Duodenal mucosa (tissue), 2 donors: ENCODE results near the gene TMED10.
"Not testable (repeated sequence)": the region's sequence is repeated elsewhere in the genome, so short reads cannot be mapped to it uniquely, and the experiment has no call there.

Experiments
- H3K27ac ChIP-seq: one replicate; pipeline ENCODE4 v1.7.0; 2013; ENCODE audit warnings: low read depth, low read length
- H3K27me3 ChIP-seq, 2 donors: one replicate each; pipeline ENCODE4 v1.7.0; 2013; ENCODE audit warnings: low read length in 2 of 2, control low read depth in 1 of 2; ENCODE audit not compliant: insufficient read depth in 2 of 2, control insufficient read depth in 1 of 2
- H3K36me3 ChIP-seq, 2 donors: one replicate each; pipeline ENCODE4 v1.7.0; 2013; ENCODE audit warnings: low read length in 2 of 2, control low read depth in 1 of 2; ENCODE audit not compliant: insufficient read depth in 2 of 2, control insufficient read depth in 1 of 2
- H3K4me1 ChIP-seq, 2 donors: one replicate each; pipeline ENCODE4 v1.7.0; 2013; ENCODE audit warnings: low read length in 2 of 2, control low read depth in 1 of 2; ENCODE audit not compliant: insufficient read depth in 2 of 2, control insufficient read depth in 1 of 2
- H3K4me3 ChIP-seq, 2 donors: one replicate each; pipeline ENCODE4 v1.7.0; 2013; ENCODE audit warnings: low read length in 2 of 2, low read depth in 1 of 2
- H3K9ac ChIP-seq, 2 donors: one replicate each; pipeline ENCODE4 v1.7.0; 2013; ENCODE audit warnings: low read length in 2 of 2, low read depth in 1 of 2
- H3K9me3 ChIP-seq, 2 donors: one replicate each; pipeline ENCODE4 v1.7.0; 2013; ENCODE audit warnings: low read length in 2 of 2, control low read depth in 1 of 2; ENCODE audit not compliant: control insufficient read depth in 1 of 2

The TMED10 gene

GRCh38 chr14:75183225-75183624, 6.8 kb upstream of the TMED10 start:
- Histone ChIP-seq H3K27me3 (no peaks in the 10 kb centered on the region), H3K27ac (no peak overlapping the region), H3K9me3 (no peaks in the 10 kb centered on the region), H3K9ac (no peak overlapping the region), H3K4me1 (peaks cover 2 to 3% of the 10 kb centered on the region in 2 donors), H3K4me3 (no peak overlapping the region), H3K36me3 (no peaks in the 10 kb centered on the region)

DNA sequence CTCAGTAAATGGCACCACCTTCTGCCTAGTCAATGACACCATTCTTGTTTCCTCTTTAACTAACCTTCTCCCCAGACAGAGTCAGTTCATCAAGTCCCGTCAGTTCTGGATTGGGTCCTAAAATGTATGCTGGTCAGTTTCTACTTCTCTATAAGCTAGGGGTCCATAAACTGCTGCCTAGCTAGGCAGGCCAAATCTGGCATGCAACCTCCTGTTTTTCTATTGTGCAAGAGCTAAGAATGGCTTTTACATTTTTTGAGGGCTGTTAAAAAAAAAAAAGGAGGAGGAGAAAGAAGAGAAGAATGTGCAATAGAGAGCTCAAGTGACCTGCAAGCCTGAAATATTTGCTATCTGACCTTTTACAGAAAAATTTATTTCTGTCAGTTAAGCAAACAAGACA, 6.4 kb upstream of the TMED10 start:
- Histone ChIP-seq H3K9me3 (no peaks in the 10 kb centered on the region), H3K4me3 (no peak overlapping the region), H3K27ac (no peak overlapping the region), H3K27me3 (no peaks in the 10 kb centered on the region), H3K36me3 (no peaks in the 10 kb centered on the region), H3K4me1 (peaks cover 0 to 3% of the 10 kb centered on the region in 2 donors), H3K9ac (no peak overlapping the region)

DNA sequence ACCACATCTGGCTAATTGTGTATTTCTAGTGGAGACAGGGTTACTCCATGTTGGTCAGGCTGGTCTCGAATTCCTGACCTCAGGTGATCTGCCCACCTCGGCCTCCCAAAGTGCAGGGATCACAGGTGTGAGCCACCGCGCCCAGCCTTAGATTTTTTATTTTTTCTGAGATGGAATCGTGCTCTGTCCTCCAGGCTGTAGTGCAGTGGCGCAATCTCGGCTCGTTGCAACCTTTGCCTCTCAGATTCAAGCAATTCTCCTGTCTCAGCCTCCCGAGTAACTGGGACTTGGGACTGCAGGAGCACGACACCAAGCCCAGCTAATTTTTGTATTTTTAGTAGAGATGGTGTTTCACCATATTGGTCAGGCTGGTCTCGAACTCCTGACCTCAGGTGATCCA, 5.8 kb upstream of the TMED10 start:
- H3K27me3 ChIP-seq, H3K4me3 ChIP-seq, H3K9ac ChIP-seq, H3K27ac ChIP-seq, H3K36me3 ChIP-seq, H3K4me1 ChIP-seq, H3K9me3 ChIP-seq: not testable (repeated sequence)

DNA sequence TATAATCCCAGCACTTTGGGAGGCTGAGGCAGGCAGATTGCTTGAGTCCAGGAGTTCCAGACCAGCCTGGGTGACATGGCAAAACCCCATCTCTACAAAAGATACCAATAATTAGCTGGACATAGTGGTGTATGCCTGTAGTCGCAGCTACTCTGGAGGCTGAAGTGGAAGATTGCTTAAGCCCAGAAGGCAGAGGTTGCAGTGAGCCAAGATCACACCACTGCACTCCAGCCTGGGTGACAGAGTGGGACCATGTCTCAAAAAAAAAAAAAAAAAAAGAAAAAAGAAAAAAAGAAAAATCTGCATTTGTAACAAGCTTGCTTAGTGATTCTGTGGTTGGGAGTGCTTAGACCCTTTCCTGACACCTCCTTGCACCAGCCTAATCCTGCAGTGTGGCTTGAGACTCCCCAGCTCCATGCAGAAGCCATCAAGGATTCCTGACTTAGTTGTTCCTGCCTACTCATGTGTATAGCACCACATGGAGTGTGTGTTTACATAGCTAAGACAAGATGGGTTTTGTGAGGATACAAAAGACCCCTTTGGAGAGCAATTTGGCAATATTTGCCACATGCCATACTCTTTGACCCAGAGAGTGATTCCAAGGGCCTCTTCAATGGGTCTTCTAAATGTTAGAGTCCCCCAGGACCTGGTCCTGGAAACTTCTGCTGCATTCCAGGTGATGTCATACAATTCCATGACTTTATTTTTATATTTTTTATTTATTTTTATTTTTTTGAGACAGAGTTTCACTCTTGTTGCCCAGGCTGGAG, 5.1 kb upstream of the TMED10 start:
- no peak overlapping the region for H3K27ac ChIP-seq
- no peak overlapping the region for H3K9ac ChIP-seq
- H3K4me1 ChIP-seq: peaks cover 0 to 3% of the 10 kb centered on the region in 2 donors
- no peak overlapping the region for H3K4me3 ChIP-seq
- H3K9me3 ChIP-seq: no peaks in the 10 kb centered on the region
- H3K36me3 ChIP-seq: no peaks in the 10 kb centered on the region
- no peaks in the 10 kb centered on the region for H3K27me3 ChIP-seq

- Histone ChIP-seq H3K4me1 (peaks cover 26 to 33% of the 10 kb centered on the region in 2 donors), H3K36me3 (no peaks in the 10 kb centered on the region), H3K9me3 (no peaks in the 10 kb centered on the region), H3K4me3 (peak overlapping the region; percentile 88 to 96), H3K27me3 (no peaks in the 10 kb centered on the region), H3K27ac (peak overlapping the region; percentile 96), H3K9ac (peak overlapping the region; percentile 94 to 95)
Measured at GRCh38 chr14:75175677-75176141, 703 bp downstream of the TMED10 start.

DNA sequence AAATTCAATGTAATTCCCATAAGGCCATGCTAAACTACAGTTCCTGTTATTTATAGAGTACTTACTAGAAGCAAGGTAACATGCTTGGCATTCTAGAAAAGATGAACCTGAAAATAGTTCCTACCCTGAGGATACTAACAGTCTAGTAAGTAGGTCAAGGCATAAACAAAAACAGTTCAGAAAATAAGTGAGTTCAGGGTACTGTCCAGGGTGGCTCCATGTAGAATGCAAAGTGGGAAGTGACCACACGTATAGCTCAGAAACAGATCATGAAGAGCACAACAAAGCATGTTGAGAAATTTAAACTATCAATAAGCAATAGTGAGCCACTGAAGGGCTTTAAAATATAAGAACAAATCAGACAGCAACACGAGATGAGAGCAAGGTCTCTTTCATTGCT, 2.3 kb downstream of the TMED10 start:
- no peaks in the 10 kb centered on the region for H3K36me3 ChIP-seq
- peak overlapping the region in 1 of 2 donors; percentile 21 for H3K9ac ChIP-seq
- peaks cover 32 to 36% of the 10 kb centered on the region in 2 donors for H3K4me1 ChIP-seq
- no peaks in the 10 kb centered on the region for H3K9me3 ChIP-seq
- no peak overlapping the region for H3K27ac ChIP-seq
- H3K27me3 ChIP-seq: no peaks in the 10 kb centered on the region
- H3K4me3 ChIP-seq: peak overlapping the region; percentile 34 to 38

GRCh38 chr14:75170772-75171171, 5.6 kb downstream of the TMED10 start:
- peaks cover 56 to 57% of the 10 kb centered on the region in 2 donors for H3K4me1 ChIP-seq
- H3K36me3 ChIP-seq: no peaks in the 10 kb centered on the region
- no peak overlapping the region for H3K27ac ChIP-seq
- H3K4me3 ChIP-seq: no peak overlapping the region
- H3K9ac ChIP-seq: no peak overlapping the region
- no peaks in the 10 kb centered on the region for H3K9me3 ChIP-seq
- H3K27me3 ChIP-seq: no peaks in the 10 kb centered on the region

DNA sequence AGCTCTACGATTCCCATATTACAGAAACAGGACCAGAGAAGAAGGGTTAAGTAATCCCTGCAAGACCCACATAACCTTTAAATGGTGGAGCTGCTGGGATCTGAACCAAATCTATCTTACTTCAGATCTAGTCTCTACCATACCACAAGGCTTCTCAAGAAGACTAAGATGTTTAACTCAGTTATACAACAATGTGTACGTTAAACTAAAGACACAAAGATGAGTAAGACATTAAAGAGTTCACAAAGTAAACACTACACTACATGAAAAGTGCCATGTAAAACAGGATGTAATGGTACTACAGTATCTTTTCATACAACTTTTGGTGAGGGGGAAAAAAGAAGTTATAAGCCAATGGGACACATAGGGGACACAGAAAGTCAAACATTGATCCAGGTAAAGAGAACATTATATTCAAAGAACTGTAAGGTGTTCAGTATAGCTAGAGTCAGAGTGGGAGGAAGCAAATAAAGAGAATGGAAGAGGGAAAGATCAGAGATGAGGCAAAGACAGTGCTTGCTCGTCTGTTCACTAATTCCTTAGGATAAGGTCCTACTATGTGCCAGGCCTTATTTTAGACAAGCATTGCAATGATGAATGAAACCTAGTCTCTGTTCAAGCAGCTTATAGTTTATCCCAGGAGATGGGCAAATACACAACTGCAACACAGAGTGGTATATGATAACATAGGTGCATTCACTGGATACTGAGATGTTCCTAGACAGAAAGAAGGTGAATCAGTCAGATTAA, 7.7 kb downstream of the TMED10 start:
- H3K9me3 ChIP-seq: no peaks in the 10 kb centered on the region
- H3K4me1 ChIP-seq: peaks cover 41 to 51% of the 10 kb centered on the region in 2 donors
- H3K4me3 ChIP-seq: no peak overlapping the region
- no peaks in the 10 kb centered on the region for H3K36me3 ChIP-seq
- no peaks in the 10 kb centered on the region for H3K27me3 ChIP-seq
- H3K9ac ChIP-seq: no peak overlapping the region
- no peak overlapping the region for H3K27ac ChIP-seq

DNA sequence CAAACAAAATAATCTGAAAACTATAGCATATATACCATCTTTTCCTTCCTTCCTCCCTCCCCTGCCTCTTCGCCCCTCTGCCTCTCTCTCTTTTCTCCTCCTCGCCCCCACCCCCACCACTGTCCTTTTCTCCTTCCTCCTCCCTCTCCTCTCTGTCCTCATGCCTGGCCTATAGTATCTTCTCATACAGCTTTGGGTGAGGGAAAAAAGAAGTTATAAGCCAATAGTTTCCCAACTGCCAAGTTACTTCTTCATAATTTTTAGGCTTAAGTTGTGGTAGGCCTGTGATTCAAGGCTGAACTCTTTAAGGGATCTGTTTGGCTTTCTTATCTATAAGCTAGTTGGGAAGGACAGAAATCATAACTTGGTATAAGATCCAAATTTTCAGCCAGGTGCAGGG, 9.1 kb downstream of the TMED10 start:
- Histone ChIP-seq H3K9ac (no peak overlapping the region), H3K4me1 (peaks cover 31 to 45% of the 10 kb centered on the region in 2 donors), H3K27ac (no peak overlapping the region), H3K36me3 (peaks cover 0 to 4% of the 10 kb centered on the region in 2 donors), H3K27me3 (no peaks in the 10 kb centered on the region), H3K9me3 (no peaks in the 10 kb centered on the region), H3K4me3 (no peak overlapping the region)

DNA sequence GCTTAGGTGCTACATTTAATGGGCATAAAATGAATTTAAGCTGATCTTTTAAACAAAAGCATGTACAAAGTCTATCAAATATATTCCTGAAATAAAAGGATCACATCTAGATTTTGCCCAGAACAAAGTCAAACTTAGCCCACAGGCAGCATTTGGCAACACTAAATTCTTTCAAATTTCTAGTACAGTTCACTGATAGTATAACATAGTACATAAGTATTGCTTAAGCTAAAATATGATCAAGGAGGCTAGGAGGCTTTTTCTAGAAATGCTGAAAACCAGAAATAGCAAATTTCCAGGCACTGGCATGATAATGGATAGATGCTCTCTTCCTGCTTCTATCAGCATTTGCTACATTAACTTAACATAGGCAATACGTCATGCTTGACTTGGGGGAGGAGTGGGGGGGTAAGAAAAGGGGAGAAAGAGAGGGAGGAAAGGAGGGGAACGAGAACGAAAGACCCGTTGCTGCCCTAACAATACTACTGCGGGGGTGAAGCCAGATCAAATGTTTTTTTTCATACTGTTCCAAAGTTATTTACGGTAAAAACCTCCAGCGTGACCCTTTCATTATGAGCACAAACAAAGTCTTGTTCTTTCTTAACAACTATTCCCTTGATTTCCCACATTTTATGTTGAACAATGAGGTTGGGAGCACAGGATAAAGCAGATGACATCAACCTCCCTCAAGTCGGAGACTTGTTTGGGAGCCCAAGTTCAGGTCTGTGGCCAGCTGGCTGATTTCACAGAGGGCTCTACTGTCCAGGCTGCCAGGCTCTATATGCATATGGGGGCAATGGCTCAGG, 10.6 kb downstream of the TMED10 start:
- H3K9me3 ChIP-seq: no peaks in the 10 kb centered on the region
- no peak overlapping the region for H3K27ac ChIP-seq
- H3K4me1 ChIP-seq: peaks cover 27 to 48% of the 10 kb centered on the region in 2 donors
- peaks cover 0 to 4% of the 10 kb centered on the region in 2 donors for H3K36me3 ChIP-seq
- no peaks in the 10 kb centered on the region for H3K27me3 ChIP-seq
- H3K9ac ChIP-seq: no peak overlapping the region
- no peak overlapping the region for H3K4me3 ChIP-seq
